GM23338 (cell line): Measurements from ENCODE around the gene CCT6A. TPM values are rescaled to one million over a fixed set of nuclear protein-coding genes. Genes with fewer than 3 reads are reported as not detected.

ENCODE experiments used
- ATAC-seq: fragments of 200-7000 bp; cut with Tn5 transposase; 3 replicates; pipeline ENCODE4 v1.9.1; 2020
- DNase-seq: peaks from one replicate; pipeline ENCODE4 v3.0.0-alpha.2; 2015; ENCODE audit warnings: low spot score
- H2AFZ ChIP-seq: fragments of 200-600 bp; sonication (generic); 2 replicates; pipeline ENCODE4 v1.8.0; 2016; ENCODE audit warnings: antibody characterized with exemption, mild to moderate bottlenecking, moderate library complexity
- H3F3A ChIP-seq: fragments of 200-600 bp; sonication (generic); replicated peaks from 2 replicates; pipeline ENCODE4 v1.8.0; 2017; ENCODE audit warnings: antibody characterized with exemption, mixed run types, low read depth
- H3K27ac ChIP-seq: fragments of 200-600 bp; sonication (generic); 2 replicates; pipeline ENCODE4 v1.6.1; 2016; ENCODE audit warnings: low read depth
- H3K27me3 ChIP-seq: fragments of 200-600 bp; sonication (generic); 2 replicates; pipeline ENCODE4 v1.8.0; 2016; ENCODE audit warnings: mild to moderate bottlenecking, mixed run types, moderate library complexity; ENCODE audit not compliant: insufficient read depth
- H3K36me3 ChIP-seq: fragments of 200-600 bp; sonication (generic); 2 replicates; pipeline ENCODE4 v1.8.0; 2016; ENCODE audit warnings: mild to moderate bottlenecking; ENCODE audit not compliant: insufficient read depth
- H3K4me1 ChIP-seq: fragments of 200-600 bp; sonication (generic); 2 replicates; pipeline ENCODE4 v1.8.0; 2016; ENCODE audit warnings: mild to moderate bottlenecking, moderate library complexity; ENCODE audit not compliant: insufficient read depth
- H3K4me2 ChIP-seq: fragments of 200-600 bp; sonication (generic); 2 replicates; pipeline ENCODE4 v1.7.1; 2017; ENCODE audit warnings: mixed run types
- H3K4me3 ChIP-seq: fragments of 200-600 bp; sonication (generic); 2 replicates; pipeline ENCODE4 v1.6.1; 2016; ENCODE audit warnings: mixed run types
- H3K79me2 ChIP-seq: fragments of 200-600 bp; sonication (generic); replicated peaks from 2 replicates; pipeline ENCODE4 v1.8.0; 2017; ENCODE audit warnings: mild to moderate bottlenecking; ENCODE audit not compliant: insufficient read depth
- H3K9me2 ChIP-seq: fragments of 200-600 bp; sonication (generic); 2 replicates; pipeline ENCODE4 v1.8.0; 2017; ENCODE audit not compliant: insufficient read depth
- H4K20me1 ChIP-seq: fragments of 200-600 bp; sonication (generic); replicated peaks from 2 replicates; pipeline ENCODE4 v1.8.0; 2017; ENCODE audit warnings: mild to moderate bottlenecking; ENCODE audit not compliant: insufficient read depth
- H3K27ac Mint-ChIP-seq: 2 replicates; pipeline ENCODE4 v1.8.0; 2020; ENCODE audit warnings: inconsistent platforms, mild to moderate bottlenecking, moderate library complexity, mixed read lengths
- H3K27me3 Mint-ChIP-seq: 3 replicates; pipeline ENCODE4 v1.8.0; 2022; ENCODE audit warnings: low read depth, mild to moderate bottlenecking, moderate library complexity, mixed read lengths, inconsistent platforms; ENCODE audit not compliant: insufficient read depth, poor library complexity
- H3K36me3 Mint-ChIP-seq: 3 replicates; pipeline ENCODE4 v1.8.0; 2021; ENCODE audit warnings: low read depth, mild to moderate bottlenecking, inconsistent platforms, moderate library complexity, mixed read lengths
- H3K4me1 Mint-ChIP-seq: 3 replicates; pipeline ENCODE4 v1.8.0; 2020; ENCODE audit warnings: mild to moderate bottlenecking, inconsistent platforms, mixed read lengths
- H3K4me3 Mint-ChIP-seq: 3 replicates; pipeline ENCODE4 v1.8.0; 2021; ENCODE audit warnings: moderate library complexity, mild to moderate bottlenecking, inconsistent platforms, mixed read lengths
- H3K9me3 Mint-ChIP-seq: 3 replicates; pipeline ENCODE4 v1.8.0; 2020; ENCODE audit warnings: moderate library complexity, mild to moderate bottlenecking, inconsistent platforms, mixed read lengths
- CREB1 ChIP-seq: fragments of 250-450 bp; sonication (Bioruptor Pico); IDR thresholded peaks from 2 replicates; pipeline ENCODE4 v1.5.0; 2020; ENCODE audit warnings: low read depth, mild to moderate bottlenecking, moderate library complexity
- EZH2 ChIP-seq: fragments of 200-600 bp; sonication (generic); IDR thresholded peaks from one replicate; pipeline ENCODE4 v1.8.0; 2017; ENCODE audit warnings: antibody characterized with exemption, mild to moderate bottlenecking, low read depth; ENCODE audit not compliant: unreplicated experiment
- EZH2phosphoT487 ChIP-seq: fragments of 200-600 bp; sonication (generic); IDR thresholded peaks from one replicate; pipeline ENCODE4 v1.8.1; 2018; ENCODE audit warnings: antibody characterized with exemption; ENCODE audit not compliant: unreplicated experiment
- JUNB ChIP-seq: IDR thresholded peaks from one replicate; pipeline ENCODE4 v1.6.1; 2016; ENCODE audit warnings: antibody characterized with exemption; ENCODE audit not compliant: unreplicated experiment
- NANOG ChIP-seq: IDR thresholded peaks from 2 replicates; pipeline ENCODE4 v1.6.1; 2016; ENCODE audit warnings: antibody characterized with exemption, borderline replicate concordance
- POLR2AphosphoS5 ChIP-seq: IDR thresholded peaks from 2 replicates; pipeline ENCODE4 v1.6.1; 2016; ENCODE audit warnings: antibody characterized with exemption, low read depth
- STAT1 ChIP-seq: IDR thresholded peaks from one replicate; pipeline ENCODE4 v1.6.1; 2016; ENCODE audit warnings: antibody characterized with exemption; ENCODE audit not compliant: unreplicated experiment
- ZNF114 ChIP-seq: fragments of 250-450 bp; sonication (Bioruptor Pico); IDR thresholded peaks from 2 replicates; pipeline ENCODE4 v1.5.0; 2020; ENCODE audit warnings: mild to moderate bottlenecking, moderate library complexity
- ZNF331 ChIP-seq: fragments of 250-450 bp; sonication (Bioruptor Pico); IDR thresholded peaks from 2 replicates; pipeline ENCODE4 v1.5.0; 2020; ENCODE audit warnings: low read depth, mild to moderate bottlenecking, moderate library complexity
- polyA plus RNA-seq: library from polyadenylated mRNA; unstranded; fragments of >200 nt; fragmentation: Nextera tagmentation; extraction: Ambion mirVana; gene quantifications from 2 replicates; pipeline ENCODE4 v1.2.1, GENCODE V29; 2016
- total RNA-seq: library from RNA; depleted of rRNA; stranded (reverse); fragments of >200 nt; shearing (Covaris generic); gene quantifications from 2 replicates; pipeline ENCODE4 v1.2.3, GENCODE V29; 2014
- TF ChIP-seq, protein P1 (sequence below): IDR thresholded peaks from 2 replicates; pipeline ENCODE4 v1.6.1; 2016; ENCODE audit warnings: antibody characterized with exemption
- TF ChIP-seq, protein P2 (sequence below), 2 experiments: fragments of 200-600 bp in 1 of 2; sonication (generic) in 1 of 2; conservative IDR thresholded peaks; 2 replicates each; pipeline versions ENCODE4 v1.5.1 to v1.6.1; 2016 to 2017; ENCODE audit warnings: antibody characterized with exemption in 2 of 2, low read depth in 2 of 2, mild to moderate bottlenecking in 2 of 2, moderate library complexity in 1 of 2
- TF ChIP-seq, protein P3 (sequence below): IDR thresholded peaks from one replicate; pipeline ENCODE4 v1.6.1; 2018; ENCODE audit warnings: antibody characterized with exemption; ENCODE audit not compliant: unreplicated experiment
- TF ChIP-seq, protein P4 (sequence below): fragments of 250-450 bp; sonication (Bioruptor Pico); IDR thresholded peaks from 2 replicates; pipeline ENCODE4 v1.5.0; 2020; ENCODE audit warnings: mild to moderate bottlenecking, moderate library complexity

Gene CCT6A
- total and polyA plus RNA-seq, 2 experiments from 2014 or later = 266 to 505 TPM

DNA sequence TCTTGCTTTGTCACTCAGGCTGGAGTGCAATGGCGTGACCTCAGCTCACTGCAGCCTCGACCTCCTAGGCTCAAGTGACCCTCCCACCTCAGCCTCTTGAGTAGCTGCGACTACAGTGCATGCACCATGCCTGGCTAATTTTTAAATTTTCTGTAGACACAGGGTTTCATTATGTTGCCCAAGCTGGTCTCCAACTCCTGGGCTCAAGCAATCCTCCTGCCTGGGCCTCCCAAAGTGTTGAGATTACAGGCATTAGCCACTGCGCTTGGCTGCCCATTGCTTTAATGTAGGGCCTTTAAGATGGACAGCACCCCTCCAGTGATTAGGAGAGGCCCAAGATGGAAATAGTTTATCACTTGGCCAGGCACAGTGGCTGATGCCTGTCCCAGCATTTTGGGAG lies 47.8 kb upstream of the CCT6A start:
- H3K27ac Mint-ChIP-seq = no peak overlapping the region
- TF ChIP-seq, protein P1, sequence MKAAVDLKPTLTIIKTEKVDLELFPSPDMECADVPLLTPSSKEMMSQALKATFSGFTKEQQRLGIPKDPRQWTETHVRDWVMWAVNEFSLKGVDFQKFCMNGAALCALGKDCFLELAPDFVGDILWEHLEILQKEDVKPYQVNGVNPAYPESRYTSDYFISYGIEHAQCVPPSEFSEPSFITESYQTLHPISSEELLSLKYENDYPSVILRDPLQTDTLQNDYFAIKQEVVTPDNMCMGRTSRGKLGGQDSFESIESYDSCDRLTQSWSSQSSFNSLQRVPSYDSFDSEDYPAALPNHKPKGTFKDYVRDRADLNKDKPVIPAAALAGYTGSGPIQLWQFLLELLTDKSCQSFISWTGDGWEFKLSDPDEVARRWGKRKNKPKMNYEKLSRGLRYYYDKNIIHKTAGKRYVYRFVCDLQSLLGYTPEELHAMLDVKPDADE = no peak
- TF ChIP-seq JUNB = no peak
- no peak for TF ChIP-seq POLR2AphosphoS5
- TF ChIP-seq EZH2phosphoT487 = no peak
- TF ChIP-seq STAT1 = no peak
- TF ChIP-seq ZNF331 (CRISPR knock-in tag) = no peak
- no peak for TF ChIP-seq NANOG
- no peak for TF ChIP-seq ZNF114 (CRISPR knock-in tag)
- no peak for TF ChIP-seq CREB1 (CRISPR knock-in tag)
- TF ChIP-seq, protein P2, sequence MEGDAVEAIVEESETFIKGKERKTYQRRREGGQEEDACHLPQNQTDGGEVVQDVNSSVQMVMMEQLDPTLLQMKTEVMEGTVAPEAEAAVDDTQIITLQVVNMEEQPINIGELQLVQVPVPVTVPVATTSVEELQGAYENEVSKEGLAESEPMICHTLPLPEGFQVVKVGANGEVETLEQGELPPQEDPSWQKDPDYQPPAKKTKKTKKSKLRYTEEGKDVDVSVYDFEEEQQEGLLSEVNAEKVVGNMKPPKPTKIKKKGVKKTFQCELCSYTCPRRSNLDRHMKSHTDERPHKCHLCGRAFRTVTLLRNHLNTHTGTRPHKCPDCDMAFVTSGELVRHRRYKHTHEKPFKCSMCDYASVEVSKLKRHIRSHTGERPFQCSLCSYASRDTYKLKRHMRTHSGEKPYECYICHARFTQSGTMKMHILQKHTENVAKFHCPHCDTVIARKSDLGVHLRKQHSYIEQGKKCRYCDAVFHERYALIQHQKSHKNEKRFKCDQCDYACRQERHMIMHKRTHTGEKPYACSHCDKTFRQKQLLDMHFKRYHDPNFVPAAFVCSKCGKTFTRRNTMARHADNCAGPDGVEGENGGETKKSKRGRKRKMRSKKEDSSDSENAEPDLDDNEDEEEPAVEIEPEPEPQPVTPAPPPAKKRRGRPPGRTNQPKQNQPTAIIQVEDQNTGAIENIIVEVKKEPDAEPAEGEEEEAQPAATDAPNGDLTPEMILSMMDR (conservative IDR thresholded peaks at IDR 0.05; ENCODE audit: low read depth in 2 of 2) = no peak
- TF ChIP-seq EZH2 = no peak
- TF ChIP-seq, protein P3, sequence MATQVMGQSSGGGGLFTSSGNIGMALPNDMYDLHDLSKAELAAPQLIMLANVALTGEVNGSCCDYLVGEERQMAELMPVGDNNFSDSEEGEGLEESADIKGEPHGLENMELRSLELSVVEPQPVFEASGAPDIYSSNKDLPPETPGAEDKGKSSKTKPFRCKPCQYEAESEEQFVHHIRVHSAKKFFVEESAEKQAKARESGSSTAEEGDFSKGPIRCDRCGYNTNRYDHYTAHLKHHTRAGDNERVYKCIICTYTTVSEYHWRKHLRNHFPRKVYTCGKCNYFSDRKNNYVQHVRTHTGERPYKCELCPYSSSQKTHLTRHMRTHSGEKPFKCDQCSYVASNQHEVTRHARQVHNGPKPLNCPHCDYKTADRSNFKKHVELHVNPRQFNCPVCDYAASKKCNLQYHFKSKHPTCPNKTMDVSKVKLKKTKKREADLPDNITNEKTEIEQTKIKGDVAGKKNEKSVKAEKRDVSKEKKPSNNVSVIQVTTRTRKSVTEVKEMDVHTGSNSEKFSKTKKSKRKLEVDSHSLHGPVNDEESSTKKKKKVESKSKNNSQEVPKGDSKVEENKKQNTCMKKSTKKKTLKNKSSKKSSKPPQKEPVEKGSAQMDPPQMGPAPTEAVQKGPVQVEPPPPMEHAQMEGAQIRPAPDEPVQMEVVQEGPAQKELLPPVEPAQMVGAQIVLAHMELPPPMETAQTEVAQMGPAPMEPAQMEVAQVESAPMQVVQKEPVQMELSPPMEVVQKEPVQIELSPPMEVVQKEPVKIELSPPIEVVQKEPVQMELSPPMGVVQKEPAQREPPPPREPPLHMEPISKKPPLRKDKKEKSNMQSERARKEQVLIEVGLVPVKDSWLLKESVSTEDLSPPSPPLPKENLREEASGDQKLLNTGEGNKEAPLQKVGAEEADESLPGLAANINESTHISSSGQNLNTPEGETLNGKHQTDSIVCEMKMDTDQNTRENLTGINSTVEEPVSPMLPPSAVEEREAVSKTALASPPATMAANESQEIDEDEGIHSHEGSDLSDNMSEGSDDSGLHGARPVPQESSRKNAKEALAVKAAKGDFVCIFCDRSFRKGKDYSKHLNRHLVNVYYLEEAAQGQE = no peak
- TF ChIP-seq, protein P4, sequence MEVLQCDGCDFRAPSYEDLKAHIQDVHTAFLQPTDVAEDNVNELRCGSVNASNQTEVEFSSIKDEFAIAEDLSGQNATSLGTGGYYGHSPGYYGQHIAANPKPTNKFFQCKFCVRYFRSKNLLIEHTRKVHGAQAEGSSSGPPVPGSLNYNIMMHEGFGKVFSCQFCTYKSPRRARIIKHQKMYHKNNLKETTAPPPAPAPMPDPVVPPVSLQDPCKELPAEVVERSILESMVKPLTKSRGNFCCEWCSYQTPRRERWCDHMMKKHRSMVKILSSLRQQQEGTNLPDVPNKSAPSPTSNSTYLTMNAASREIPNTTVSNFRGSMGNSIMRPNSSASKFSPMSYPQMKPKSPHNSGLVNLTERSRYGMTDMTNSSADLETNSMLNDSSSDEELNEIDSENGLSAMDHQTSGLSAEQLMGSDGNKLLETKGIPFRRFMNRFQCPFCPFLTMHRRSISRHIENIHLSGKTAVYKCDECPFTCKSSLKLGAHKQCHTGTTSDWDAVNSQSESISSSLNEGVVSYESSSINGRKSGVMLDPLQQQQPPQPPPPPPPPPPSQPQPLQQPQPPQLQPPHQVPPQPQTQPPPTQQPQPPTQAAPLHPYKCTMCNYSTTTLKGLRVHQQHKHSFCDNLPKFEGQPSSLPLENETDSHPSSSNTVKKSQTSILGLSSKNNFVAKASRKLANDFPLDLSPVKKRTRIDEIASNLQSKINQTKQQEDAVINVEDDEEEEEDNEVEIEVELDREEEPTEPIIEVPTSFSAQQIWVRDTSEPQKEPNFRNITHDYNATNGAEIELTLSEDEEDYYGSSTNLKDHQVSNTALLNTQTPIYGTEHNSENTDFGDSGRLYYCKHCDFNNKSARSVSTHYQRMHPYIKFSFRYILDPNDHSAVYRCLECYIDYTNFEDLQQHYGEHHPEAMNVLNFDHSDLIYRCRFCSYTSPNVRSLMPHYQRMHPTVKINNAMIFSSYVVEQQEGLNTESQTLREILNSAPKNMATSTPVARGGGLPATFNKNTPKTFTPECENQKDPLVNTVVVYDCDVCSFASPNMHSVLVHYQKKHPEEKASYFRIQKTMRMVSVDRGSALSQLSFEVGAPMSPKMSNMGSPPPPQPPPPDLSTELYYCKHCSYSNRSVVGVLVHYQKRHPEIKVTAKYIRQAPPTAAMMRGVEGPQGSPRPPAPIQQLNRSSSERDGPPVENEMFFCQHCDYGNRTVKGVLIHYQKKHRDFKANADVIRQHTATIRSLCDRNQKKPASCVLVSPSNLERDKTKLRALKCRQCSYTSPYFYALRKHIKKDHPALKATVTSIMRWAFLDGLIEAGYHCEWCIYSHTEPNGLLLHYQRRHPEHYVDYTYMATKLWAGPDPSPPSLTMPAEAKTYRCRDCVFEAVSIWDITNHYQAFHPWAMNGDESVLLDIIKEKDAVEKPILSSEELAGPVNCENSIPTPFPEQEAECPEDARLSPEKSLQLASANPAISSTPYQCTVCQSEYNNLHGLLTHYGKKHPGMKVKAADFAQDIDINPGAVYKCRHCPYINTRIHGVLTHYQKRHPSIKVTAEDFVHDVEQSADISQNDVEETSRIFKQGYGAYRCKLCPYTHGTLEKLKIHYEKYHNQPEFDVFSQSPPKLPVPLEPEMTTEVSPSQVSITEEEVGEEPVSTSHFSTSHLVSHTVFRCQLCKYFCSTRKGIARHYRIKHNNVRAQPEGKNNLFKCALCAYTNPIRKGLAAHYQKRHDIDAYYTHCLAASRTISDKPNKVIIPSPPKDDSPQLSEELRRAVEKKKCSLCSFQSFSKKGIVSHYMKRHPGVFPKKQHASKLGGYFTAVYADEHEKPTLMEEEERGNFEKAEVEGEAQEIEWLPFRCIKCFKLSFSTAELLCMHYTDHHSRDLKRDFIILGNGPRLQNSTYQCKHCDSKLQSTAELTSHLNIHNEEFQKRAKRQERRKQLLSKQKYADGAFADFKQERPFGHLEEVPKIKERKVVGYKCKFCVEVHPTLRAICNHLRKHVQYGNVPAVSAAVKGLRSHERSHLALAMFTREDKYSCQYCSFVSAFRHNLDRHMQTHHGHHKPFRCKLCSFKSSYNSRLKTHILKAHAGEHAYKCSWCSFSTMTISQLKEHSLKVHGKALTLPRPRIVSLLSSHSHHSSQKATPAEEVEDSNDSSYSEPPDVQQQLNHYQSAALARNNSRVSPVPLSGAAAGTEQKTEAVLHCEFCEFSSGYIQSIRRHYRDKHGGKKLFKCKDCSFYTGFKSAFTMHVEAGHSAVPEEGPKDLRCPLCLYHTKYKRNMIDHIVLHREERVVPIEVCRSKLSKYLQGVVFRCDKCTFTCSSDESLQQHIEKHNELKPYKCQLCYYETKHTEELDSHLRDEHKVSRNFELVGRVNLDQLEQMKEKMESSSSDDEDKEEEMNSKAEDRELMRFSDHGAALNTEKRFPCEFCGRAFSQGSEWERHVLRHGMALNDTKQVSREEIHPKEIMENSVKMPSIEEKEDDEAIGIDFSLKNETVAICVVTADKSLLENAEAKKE (CRISPR knock-in tag) = no peak
- no peak for ATAC-seq
- H3K36me3 Mint-ChIP-seq = peaks cover 5% of the 10 kb centered on the region
- no peaks in the 10 kb centered on the region; the same call in 1 of the 3 replicates for H3K9me3 Mint-ChIP-seq
- no peak for DNase-seq
- H4K20me1 ChIP-seq = no peaks in the 10 kb centered on the region
- no peaks in the 10 kb centered on the region for H3K4me1 ChIP-seq
- no peak overlapping the region for H3K4me3 Mint-ChIP-seq
- H3K4me2 ChIP-seq = no peak overlapping the region
- H3F3A ChIP-seq = no peaks in the 10 kb centered on the region
- no peak overlapping the region for H3K4me3 ChIP-seq
- H3K27ac ChIP-seq = no peak overlapping the region
- H3K9me2 ChIP-seq = no peaks in the 10 kb centered on the region
- H2AFZ ChIP-seq = no peak overlapping the region
- no peaks in the 10 kb centered on the region for H3K79me2 ChIP-seq
- H3K4me1 Mint-ChIP-seq = no peaks in the 10 kb centered on the region
- H3K27me3 ChIP-seq = no peaks in the 10 kb centered on the region
- H3K27me3 Mint-ChIP-seq = peaks cover 11% of the 10 kb centered on the region
- H3K36me3 ChIP-seq = no peaks in the 10 kb centered on the region
